IPS DF 4.7 (cell line): ENCODE measurements around the gene PRKCE.

Experiments
- DNase-seq: peaks from one replicate; pipeline ENCODE4 v3.0.0-alpha.2; 2013; ENCODE audit warnings: low spot score; ENCODE audit errors: extremely low read depth

The PRKCE gene

GRCh38 chr2:46136953-46137352 is 485.5 kb downstream of the PRKCE start:
- DNase-seq = no peak

GRCh38 chr2:46142546-46143428 is 491.3 kb downstream of the PRKCE start:
- no peak for DNase-seq

- DNase-seq = no peak
These were observed 492.1 kb downstream of the PRKCE start for GRCh38 chr2:46143429-46144132.

- DNase-seq = no peak
These were observed 492.8 kb downstream of the PRKCE start for GRCh38 chr2:46144133-46144800.

GRCh38 chr2:46145017-46145416 is 493.5 kb downstream of the PRKCE start:
- no peak for DNase-seq

- no peak for DNase-seq
These were observed 494.4 kb downstream of the PRKCE start for GRCh38 chr2:46145840-46146239.

- no peak for DNase-seq
These were observed 495.5 kb downstream of the PRKCE start for GRCh38 chr2:46146866-46147502.

GRCh38 chr2:46147626-46148368 is 496.3 kb downstream of the PRKCE start:
- no peak for DNase-seq

- no peak for DNase-seq
These were observed 496.9 kb downstream of the PRKCE start for GRCh38 chr2:46148369-46148736.

GRCh38 chr2:46150445-46150955 is 499.0 kb downstream of the PRKCE start:
- DNase-seq = no peak

GRCh38 chr2:46151577-46151976 is 500.1 kb downstream of the PRKCE start:
- no peak for DNase-seq

GRCh38 chr2:46153996-46154753 is 502.7 kb downstream of the PRKCE start:
- DNase-seq = no peak

- DNase-seq = no peak
These were observed 505.8 kb downstream of the PRKCE start for GRCh38 chr2:46157072-46157965.

GRCh38 chr2:46157966-46158310 is 506.5 kb downstream of the PRKCE start:
- no peak for DNase-seq

- DNase-seq = no peak
These were observed 507.2 kb downstream of the PRKCE start for GRCh38 chr2:46158661-46159060.

- DNase-seq = no peak
These were observed 508.9 kb downstream of the PRKCE start for GRCh38 chr2:46160326-46160725.

- no peak for DNase-seq
These were observed 509.8 kb downstream of the PRKCE start for GRCh38 chr2:46161315-46161714.

GRCh38 chr2:46161911-46162310 is 510.4 kb downstream of the PRKCE start:
- DNase-seq = no peak
